Mesothelial cell of epicardium (in vitro differentiated cells): Measurements from ENCODE around the gene LDHB. TPM values are rescaled to one million over a fixed set of nuclear protein-coding genes. Genes with fewer than 3 reads are reported as not detected.
"Not testable (repeated sequence)": the region's sequence is repeated elsewhere in the genome, so short reads cannot be mapped to it uniquely, and the experiment has no call there.

Experiments
- DNase-seq, 2 experiments: peaks; one replicate each; pipeline ENCODE4 v3.0.0; 2021; ENCODE audit warnings: low spot score in 2 of 2; ENCODE audit not compliant: unreplicated experiment in 2 of 2
- H3K27ac Mint-ChIP-seq: 2 replicates; pipeline ENCODE4 v1.8.0; 2021; ENCODE audit warnings: mixed read lengths
- H3K27me3 Mint-ChIP-seq: 2 replicates; pipeline ENCODE4 v1.8.0; 2021; ENCODE audit warnings: low read depth, mixed read lengths
- H3K36me3 Mint-ChIP-seq: 2 replicates; pipeline ENCODE4 v1.8.0; 2021; ENCODE audit warnings: mixed read lengths
- H3K4me1 Mint-ChIP-seq: 2 replicates; pipeline ENCODE4 v1.8.0; 2021; ENCODE audit warnings: mixed read lengths
- H3K4me3 Mint-ChIP-seq: 2 replicates; pipeline ENCODE4 v1.8.0; 2021; ENCODE audit warnings: mild to moderate bottlenecking, moderate library complexity, mixed read lengths
- H3K9me3 Mint-ChIP-seq: 2 replicates; pipeline ENCODE4 v1.8.0; 2021; ENCODE audit warnings: mixed read lengths
- CTCF ChIP-seq: fragments of 200-600 bp; sonication (generic); IDR thresholded peaks from one replicate; pipeline ENCODE4 v1.5.0; 2021; ENCODE audit warnings: antibody characterized with exemption; ENCODE audit not compliant: unreplicated experiment
- total RNA-seq: library from RNA; stranded (reverse); gene quantifications from 3 replicates; pipeline ENCODE4 v1.2.1, GENCODE V29; 2021

LDHB gene
- total RNA-seq, 1 donor from 2014 or later, result 508 TPM

GRCh38 chr12:21604245-21605101 is 53.2 kb downstream of the LDHB start, which contains the start of gene GYS2:
TSS of gene GYS2 (minus strand) at chr12:21604847. CDS start at chr12:21604592, 255 bp downstream.
- Mint-ChIP-seq H3K4me3 (no peak within 1 kb of the TSS), H3K27ac (no peak within 1 kb of the TSS), H3K9me3 (no peaks in the 10 kb centered on the region), H3K27me3 (peaks cover 29% of the 10 kb centered on the region), H3K36me3 (no peaks in the 10 kb centered on the region), H3K4me1 (no peaks in the 10 kb centered on the region)
- TF ChIP-seq CTCF, result no peak
- DNase-seq, result no peak

GRCh38 chr12:21602774-21603173 is 54.9 kb downstream of the LDHB start:
- H3K4me1 Mint-ChIP-seq, result no peaks in the 10 kb centered on the region
- peaks cover 29% of the 10 kb centered on the region for H3K27me3 Mint-ChIP-seq
- no peaks in the 10 kb centered on the region for H3K36me3 Mint-ChIP-seq
- H3K9me3 Mint-ChIP-seq, result no peaks in the 10 kb centered on the region
- no peak for TF ChIP-seq CTCF
- H3K4me3 Mint-ChIP-seq, result no peak overlapping the region
- no peak for DNase-seq
- no peak overlapping the region for H3K27ac Mint-ChIP-seq

- Mint-ChIP-seq H3K36me3 (no peaks in the 10 kb centered on the region), H3K4me3 (no peak overlapping the region), H3K27ac (no peak overlapping the region), H3K4me1 (no peaks in the 10 kb centered on the region), H3K27me3 (peaks cover 22% of the 10 kb centered on the region), H3K9me3 (no peaks in the 10 kb centered on the region)
- no peak for DNase-seq
- TF ChIP-seq CTCF, result no peak
Observed at GRCh38 chr12:21600196-21600595, 57.4 kb downstream of the LDHB start.

- DNase-seq, result no peak
- no peak overlapping the region for H3K27ac Mint-ChIP-seq
- no peaks in the 10 kb centered on the region for H3K4me1 Mint-ChIP-seq
- H3K36me3 Mint-ChIP-seq, result no peaks in the 10 kb centered on the region
- no peaks in the 10 kb centered on the region for H3K9me3 Mint-ChIP-seq
- H3K27me3 Mint-ChIP-seq, result peaks cover 19% of the 10 kb centered on the region
- H3K4me3 Mint-ChIP-seq, result no peak overlapping the region
- no peak for TF ChIP-seq CTCF
Observed at GRCh38 chr12:21599143-21599999, 58.3 kb downstream of the LDHB start.

- H3K9me3 Mint-ChIP-seq, result no peaks in the 10 kb centered on the region
- peaks cover 16% of the 10 kb centered on the region for H3K27me3 Mint-ChIP-seq
- no peak for DNase-seq
- TF ChIP-seq CTCF, result no peak
- no peaks in the 10 kb centered on the region for H3K36me3 Mint-ChIP-seq
- no peaks in the 10 kb centered on the region for H3K4me1 Mint-ChIP-seq
- H3K27ac Mint-ChIP-seq, result no peak overlapping the region
- H3K4me3 Mint-ChIP-seq, result no peak overlapping the region
Observed at GRCh38 chr12:21598651-21599050, 59.0 kb downstream of the LDHB start.

GRCh38 chr12:21595356-21595755 is 62.3 kb downstream of the LDHB start:
- H3K36me3 Mint-ChIP-seq, H3K4me3 Mint-ChIP-seq, DNase-seq, H3K27ac Mint-ChIP-seq, H3K27me3 Mint-ChIP-seq, H3K4me1 Mint-ChIP-seq: not testable (repeated sequence)
- H3K9me3 Mint-ChIP-seq, result peaks cover 20% of the 10 kb centered on the region
